B cell (primary cell): ENCODE results near the gene MRPL23. TPM values are rescaled to one million over a fixed set of nuclear protein-coding genes. Genes with fewer than 3 reads are reported as not detected.

Experiments used
- ATAC-seq: fragments of 200-7000 bp; cut with Tn5 transposase; one replicate; pipeline ENCODE4 v1.10.0; 2021; ENCODE audit warnings: low read depth, mild to moderate bottlenecking, moderate number of reproducible peaks, moderate library complexity
- CTCF ChIA-PET: fragments of 350-600 bp; sonication (Branson Sonifier 250); formaldehyde crosslinking; loops from one replicate; lab custom pipeline; 2021; ENCODE audit warnings: antibody characterized with exemption, inconsistent platforms; lab: Charles Lee
- POLR2A ChIA-PET: fragments of 350-600 bp; sonication (Branson Sonifier 250); formaldehyde crosslinking; loops from one replicate; lab custom pipeline; 2021; ENCODE audit warnings: antibody characterized with exemption; lab: Charles Lee
- DNase-seq: peaks from one replicate; pipeline ENCODE4 v3.0.0; 2013
- H2AFZ ChIP-seq: 2 replicates; pipeline ENCODE4 v1.6.1; 2012; ENCODE audit warnings: mild to moderate bottlenecking, low read depth, low read length; ENCODE audit not compliant: insufficient read depth, poor library complexity, severe bottlenecking
- H3K27ac ChIP-seq, 2 donors: 1 replicate in 1 of 2; 2 replicates in 1 of 2; pipeline ENCODE4 v1.5.1; 2012 to 2013; ENCODE audit warnings: low read length in 2 of 2, mild to moderate bottlenecking in 2 of 2, moderate library complexity in 1 of 2
- H3K27me3 ChIP-seq, 4 experiments: fragments of 200-600 bp in 1 of 4; sonication (generic) in 1 of 4; replicated peaks in 1 of 4; 1 replicate in 2 of 4; 2 replicates in 2 of 4; pipeline versions ENCODE4 v1.6.1 to v1.7.0; 2013 to 2016; ENCODE audit warnings: low read length in 3 of 4, mild to moderate bottlenecking in 2 of 4, mixed read lengths in 1 of 4, moderate library complexity in 1 of 4; ENCODE audit not compliant: insufficient read depth in 4 of 4, control insufficient read depth in 3 of 4; ENCODE audit errors: control extremely low read depth in 1 of 4
- H3K36me3 ChIP-seq, 2 experiments: replicated peaks in 1 of 2; 1 replicate in 1 of 2; 2 replicates in 1 of 2; pipeline versions ENCODE4 v1.6.1 to v1.7.1; 2013; ENCODE audit warnings: low read length in 1 of 2; ENCODE audit not compliant: insufficient read depth in 2 of 2, control insufficient read depth in 1 of 2; ENCODE audit errors: control extremely low read depth in 1 of 2, extremely low read depth in 1 of 2
- H3K4me1 ChIP-seq, 2 donors: fragments of 200-600 bp in 1 of 2; sonication (generic) in 1 of 2; 1 replicate in 1 of 2; 2 replicates in 1 of 2; pipeline versions ENCODE4 v1.5.1 to v1.6.1; 2013 to 2017; ENCODE audit warnings: low read length in 2 of 2; ENCODE audit not compliant: control insufficient read depth in 2 of 2, insufficient read depth in 2 of 2
- H3K4me2 ChIP-seq: replicated peaks from 2 replicates; pipeline ENCODE3; 2012; ENCODE audit warnings: mild to moderate bottlenecking, low read depth, low read length; ENCODE audit not compliant: poor library complexity, severe bottlenecking
- H3K4me3 ChIP-seq, 5 experiments: fragments of 200-600 bp in 1 of 5; sonication (generic) in 1 of 5; 1 replicate in 3 of 5; 2 replicates in 2 of 5; pipeline versions ENCODE4 v1.5.1 to v1.7.0; 2011 to 2016; ENCODE audit warnings: low read length in 4 of 5, mild to moderate bottlenecking in 4 of 5, low read depth in 2 of 5, control low read depth in 1 of 5, moderate library complexity in 1 of 5; ENCODE audit not compliant: insufficient read depth in 1 of 5; ENCODE audit errors: control extremely low read depth in 1 of 5, extremely low read depth in 1 of 5
- H3K79me2 ChIP-seq: fragments of 200-600 bp; sonication (generic); one replicate; pipeline ENCODE4 v1.6.0; 2016; ENCODE audit warnings: low read length; ENCODE audit not compliant: control insufficient read depth, insufficient read depth
- H3K9ac ChIP-seq: fragments of 200-600 bp; sonication (generic); 2 replicates; pipeline ENCODE4 v1.6.1; 2017; ENCODE audit warnings: mild to moderate bottlenecking, low read length, moderate library complexity
- H3K9me3 ChIP-seq, 3 donors: one replicate each; pipeline versions ENCODE4 v1.6.1 to v1.7.1; 2013; ENCODE audit warnings: low read length in 2 of 3; ENCODE audit not compliant: control insufficient read depth in 2 of 3, insufficient read depth in 1 of 3; ENCODE audit errors: control extremely low read depth in 1 of 3
- H4K20me1 ChIP-seq: 2 replicates; pipeline ENCODE4 v1.6.0; 2012; ENCODE audit warnings: mild to moderate bottlenecking, low read length; ENCODE audit not compliant: insufficient read depth, control insufficient read depth, poor library complexity, severe bottlenecking
- H3K27ac Mint-ChIP-seq: one replicate; pipeline ENCODE4 v1.8.0; 2021; ENCODE audit warnings: mixed read lengths
- H3K27me3 Mint-ChIP-seq: one replicate; pipeline ENCODE4 v1.8.0; 2021; ENCODE audit warnings: mixed read lengths
- H3K4me1 Mint-ChIP-seq: one replicate; pipeline ENCODE4 v1.8.0; 2021; ENCODE audit warnings: mixed read lengths
- H3K4me3 Mint-ChIP-seq: one replicate; pipeline ENCODE4 v1.8.0; 2021; ENCODE audit warnings: mixed read lengths
- H3K9me3 Mint-ChIP-seq: one replicate; pipeline ENCODE4 v1.8.0; 2022; ENCODE audit warnings: mixed read lengths; ENCODE audit not compliant: insufficient read depth
- EZH2 ChIP-seq: IDR thresholded peaks from 2 replicates; pipeline ENCODE4 v1.6.1; 2012; ENCODE audit warnings: borderline replicate concordance, low read depth, mild to moderate bottlenecking, moderate library complexity, low read length; ENCODE audit not compliant: insufficient read depth, poor library complexity, severe bottlenecking
- WGBS: methylation state at CpG from one replicate; pipeline ENCODE4 v1.1.5; 2013; ENCODE audit warnings: missing lambda C conversion rate; ENCODE audit not compliant: insufficient coverage; 5-methylcytosine and 5-hydroxymethylcytosine counted together
- intact Hi-C: fragments of 100-400 bp; cut with micrococcal nuclease; formaldehyde crosslinking; loops from one replicate; pipeline ENCODE4 v1.10.0; 2022
- polyA plus RNA-seq: library from polyadenylated mRNA; depleted of rRNA; stranded (reverse); fragments of >200 nt; gene quantifications from 2 replicates; pipeline ENCODE4 v1.2.3, GENCODE V29; 2012
- total RNA-seq, 2 donors: library from RNA; stranded (reverse); fragments of 120-200 nt in 1 of 2; gene quantifications; 1 replicate in 1 of 2; 2 replicates in 1 of 2; pipeline versions ENCODE4 v1.2.3 to v1.2.4, GENCODE V29; 2013 to 2022
- TF ChIP-seq, protein P1 (sequence below): fragments of 200-600 bp; IDR thresholded peaks from one replicate; pipeline ENCODE4 v1.8.0; 2022; ENCODE audit warnings: antibody characterized with exemption, mild to moderate bottlenecking

The MRPL23 gene
- total and polyA plus RNA-seq, 2 donors (not counting 1 experiment from before 2014, with no cell fraction given): 47.8 to 63.2 TPM

DNA sequence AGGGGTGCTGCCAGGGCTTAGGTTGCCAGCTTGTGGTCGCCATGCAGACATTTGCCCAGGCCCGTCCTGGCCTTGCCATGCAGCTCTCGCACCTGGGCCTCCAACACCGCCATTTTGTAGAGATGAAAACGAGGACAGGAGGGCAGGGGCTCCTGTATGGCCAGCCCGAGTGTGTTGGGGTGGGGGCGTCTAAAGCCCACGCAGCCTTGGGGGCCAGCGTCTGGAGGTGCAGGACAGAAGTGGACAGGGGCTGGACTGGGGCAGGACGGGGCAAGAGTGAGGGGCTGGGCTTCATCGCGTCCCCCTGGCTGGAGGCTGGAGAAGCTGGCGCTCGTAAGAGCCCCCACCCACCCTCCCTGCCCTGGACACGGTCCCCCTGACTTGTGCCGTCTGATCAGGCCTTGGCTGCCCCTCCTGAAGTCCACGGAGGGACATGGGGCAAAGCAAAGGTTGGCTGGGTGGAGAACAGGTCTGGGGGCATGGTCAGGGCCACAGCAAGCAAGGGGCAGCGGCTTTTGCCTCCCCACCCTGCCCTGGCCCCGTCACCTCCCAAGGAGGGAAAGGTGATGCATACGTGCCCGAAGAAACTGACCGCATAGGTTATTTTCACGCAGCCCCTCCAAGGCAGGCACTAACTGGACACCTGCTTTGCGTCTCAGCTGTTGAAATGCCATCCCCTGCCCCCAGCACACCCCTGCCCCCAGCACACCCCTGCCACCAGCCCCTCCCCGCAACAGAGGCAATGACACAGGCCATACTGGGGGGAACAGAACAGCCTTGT, 26.8 kb upstream of the MRPL23 start:
- Histone ChIP-seq H3K9me3 (no peaks in the 10 kb centered on the region), H4K20me1 (no peaks in the 10 kb centered on the region), H3K4me2 (no peak overlapping the region), H3K79me2 (no peaks in the 10 kb centered on the region), H3K9ac (no peak overlapping the region), H3K27me3 (peaks cover 0 to 19% (median 8%) of the 10 kb centered on the region in 4 experiments), H3K27ac (no peak overlapping the region), H3K4me3 (no peak overlapping the region), H3K36me3 (no peaks in the 10 kb centered on the region), H2AFZ (no peak overlapping the region), H3K4me1 (peaks cover 0 to 5% of the 10 kb centered on the region in 2 donors)
- ATAC-seq (no peak), DNase-seq (no peak)
- H3K27me3 Mint-ChIP-seq: peaks cover 16% of the 10 kb centered on the region
- intact Hi-C loops: no loop called here
- peaks cover 13% of the 10 kb centered on the region for H3K4me1 Mint-ChIP-seq
- CTCF ChIA-PET: interaction anchor here (1.5 to 3.3 kb wide), 2 partner anchors 88 to 231 kb away, joined by 4 to 15 read pairs; no protein-coding TSS in a partner anchor
- TF ChIP-seq, protein P1, sequence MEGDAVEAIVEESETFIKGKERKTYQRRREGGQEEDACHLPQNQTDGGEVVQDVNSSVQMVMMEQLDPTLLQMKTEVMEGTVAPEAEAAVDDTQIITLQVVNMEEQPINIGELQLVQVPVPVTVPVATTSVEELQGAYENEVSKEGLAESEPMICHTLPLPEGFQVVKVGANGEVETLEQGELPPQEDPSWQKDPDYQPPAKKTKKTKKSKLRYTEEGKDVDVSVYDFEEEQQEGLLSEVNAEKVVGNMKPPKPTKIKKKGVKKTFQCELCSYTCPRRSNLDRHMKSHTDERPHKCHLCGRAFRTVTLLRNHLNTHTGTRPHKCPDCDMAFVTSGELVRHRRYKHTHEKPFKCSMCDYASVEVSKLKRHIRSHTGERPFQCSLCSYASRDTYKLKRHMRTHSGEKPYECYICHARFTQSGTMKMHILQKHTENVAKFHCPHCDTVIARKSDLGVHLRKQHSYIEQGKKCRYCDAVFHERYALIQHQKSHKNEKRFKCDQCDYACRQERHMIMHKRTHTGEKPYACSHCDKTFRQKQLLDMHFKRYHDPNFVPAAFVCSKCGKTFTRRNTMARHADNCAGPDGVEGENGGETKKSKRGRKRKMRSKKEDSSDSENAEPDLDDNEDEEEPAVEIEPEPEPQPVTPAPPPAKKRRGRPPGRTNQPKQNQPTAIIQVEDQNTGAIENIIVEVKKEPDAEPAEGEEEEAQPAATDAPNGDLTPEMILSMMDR: no peak
- no peak for TF ChIP-seq EZH2
- 95% methylated on average over 13 of the region's 25 CpGs for WGBS
- H3K27ac Mint-ChIP-seq: no peak overlapping the region
- POLR2A ChIA-PET: interaction anchor here (1.2 kb wide), 1 partner anchor 69 kb away, joined by 5 read pairs; no protein-coding TSS in a partner anchor
- no peak overlapping the region for H3K4me3 Mint-ChIP-seq
- no peaks in the 10 kb centered on the region for H3K9me3 Mint-ChIP-seq
